ENCODE results near the gene LPP.

LPP gene

GRCh38 chr3:188529228-188529627 is 375.3 kb downstream of the LPP start:
- Histone ChIP-seq H3K56ac (ENCODE audit: low read length) (no peak overlapping the region), H3K23ac (ENCODE audit: low read length) (no peak overlapping the region), H2AK5ac (ENCODE audit: low read length) (no peak overlapping the region), H3K79me1 (ENCODE audit: low read length) (no peaks in the 10 kb centered on the region), H2BK120ac (ENCODE audit: low read depth, low read length) (no peak overlapping the region), H3K18ac (ENCODE audit: low read length) (no peak overlapping the region), H3K27ac (ENCODE audit: low read depth, low read length) (no peak overlapping the region), H3K4me3 (ENCODE audit: low read length) (no peak overlapping the region), H3K36me3 (ENCODE audit: control insufficient read depth, insufficient read depth, low read length) (no peaks in the 10 kb centered on the region), H3K4ac (ENCODE audit: low read depth, low read length) (no peak overlapping the region), H2BK5ac (ENCODE audit: low read length) (no peak overlapping the region), H3K4me1 (ENCODE audit: control insufficient read depth, low read depth, low read length) (no peaks in the 10 kb centered on the region), H3K4me2 (ENCODE audit: low read length) (no peak overlapping the region), H3K9ac (ENCODE audit: low read length) (no peak overlapping the region), H3K27me3 (ENCODE audit: insufficient read depth, low read length, poor library complexity) (no peaks in the 10 kb centered on the region), H2BK15ac (replicated peaks; ENCODE audit: low read depth) (no peak overlapping the region), H3K79me2 (ENCODE audit: control insufficient read depth, insufficient read depth, low read length) (no peaks in the 10 kb centered on the region), H4K5ac (ENCODE audit: low read length) (no peak overlapping the region), H4K8ac (ENCODE audit: low read depth, low read length) (no peak overlapping the region)
- no CpG with 5 or more reads among the region's 3 CpGs for WGBS (ENCODE audit: extremely low coverage, insufficient coverage, low lambda C conversion rate)
- no peak for DNase-seq

GRCh38 chr3:188530226-188530625 is 376.3 kb downstream of the LPP start:
- Histone ChIP-seq H2AK5ac (ENCODE audit: low read length) (no peak overlapping the region), H2BK5ac (ENCODE audit: low read length) (no peak overlapping the region), H3K27ac (ENCODE audit: low read depth, low read length) (no peak overlapping the region), H3K56ac (ENCODE audit: low read length) (no peak overlapping the region), H3K18ac (ENCODE audit: low read length) (no peak overlapping the region), H3K79me1 (ENCODE audit: low read length) (no peaks in the 10 kb centered on the region), H3K9ac (ENCODE audit: low read length) (no peak overlapping the region), H2BK15ac (replicated peaks; ENCODE audit: low read depth) (no peak overlapping the region), H4K5ac (ENCODE audit: low read length) (no peak overlapping the region), H3K4ac (ENCODE audit: low read depth, low read length) (no peak overlapping the region), H2BK120ac (ENCODE audit: low read depth, low read length) (no peak overlapping the region), H3K79me2 (ENCODE audit: control insufficient read depth, insufficient read depth, low read length) (no peaks in the 10 kb centered on the region), H4K8ac (ENCODE audit: low read depth, low read length) (no peak overlapping the region), H3K36me3 (ENCODE audit: control insufficient read depth, insufficient read depth, low read length) (no peaks in the 10 kb centered on the region), H3K4me1 (ENCODE audit: control insufficient read depth, low read depth, low read length) (no peaks in the 10 kb centered on the region), H3K4me3 (ENCODE audit: low read length) (no peak overlapping the region), H3K23ac (ENCODE audit: low read length) (no peak overlapping the region), H3K27me3 (ENCODE audit: insufficient read depth, low read length, poor library complexity) (no peaks in the 10 kb centered on the region), H3K4me2 (ENCODE audit: low read length) (no peak overlapping the region)
- no peak for DNase-seq
- no CpG with 5 or more reads among the region's 2 CpGs for WGBS (ENCODE audit: extremely low coverage, insufficient coverage, low lambda C conversion rate)

GRCh38 chr3:188531210-188531609 is 377.3 kb downstream of the LPP start:
- Histone ChIP-seq H2BK5ac (ENCODE audit: low read length) (no peak overlapping the region), H3K4me3 (ENCODE audit: low read length) (no peak overlapping the region), H4K8ac (ENCODE audit: low read depth, low read length) (no peak overlapping the region), H2BK15ac (replicated peaks; ENCODE audit: low read depth) (no peak overlapping the region), H3K4ac (ENCODE audit: low read depth, low read length) (no peak overlapping the region), H2AK5ac (ENCODE audit: low read length) (no peak overlapping the region), H3K27ac (ENCODE audit: low read depth, low read length) (no peak overlapping the region), H3K27me3 (ENCODE audit: insufficient read depth, low read length, poor library complexity) (no peaks in the 10 kb centered on the region), H3K36me3 (ENCODE audit: control insufficient read depth, insufficient read depth, low read length) (no peaks in the 10 kb centered on the region), H3K4me2 (ENCODE audit: low read length) (no peak overlapping the region), H3K4me1 (ENCODE audit: control insufficient read depth, low read depth, low read length) (no peaks in the 10 kb centered on the region), H3K79me1 (ENCODE audit: low read length) (no peaks in the 10 kb centered on the region), H3K18ac (ENCODE audit: low read length) (no peak overlapping the region), H3K56ac (ENCODE audit: low read length) (no peak overlapping the region), H3K79me2 (ENCODE audit: control insufficient read depth, insufficient read depth, low read length) (no peaks in the 10 kb centered on the region), H3K23ac (ENCODE audit: low read length) (no peak overlapping the region), H3K9ac (ENCODE audit: low read length) (no peak overlapping the region), H4K5ac (ENCODE audit: low read length) (no peak overlapping the region), H2BK120ac (ENCODE audit: low read depth, low read length) (no peak overlapping the region)
- DNase-seq, result no peak

GRCh38 chr3:188533172-188533571 is 379.2 kb downstream of the LPP start:
- H4K8ac ChIP-seq (ENCODE audit: low read depth, low read length), result no peak overlapping the region

GRCh38 chr3:188533612-188534357 is 379.8 kb downstream of the LPP start:
- Histone ChIP-seq H4K5ac (ENCODE audit: low read length) (no peak overlapping the region), H3K18ac (ENCODE audit: low read length) (no peak overlapping the region), H3K79me2 (ENCODE audit: control insufficient read depth, insufficient read depth, low read length) (no peaks in the 10 kb centered on the region), H4K8ac (ENCODE audit: low read depth, low read length) (no peak overlapping the region), H3K36me3 (ENCODE audit: control insufficient read depth, insufficient read depth, low read length) (no peaks in the 10 kb centered on the region), H2AK5ac (ENCODE audit: low read length) (no peak overlapping the region), H3K79me1 (ENCODE audit: low read length) (no peaks in the 10 kb centered on the region), H3K4ac (ENCODE audit: low read depth, low read length) (no peak overlapping the region), H3K27ac (ENCODE audit: low read depth, low read length) (no peak overlapping the region), H3K9ac (ENCODE audit: low read length) (no peak overlapping the region), H3K56ac (ENCODE audit: low read length) (no peak overlapping the region), H2BK120ac (ENCODE audit: low read depth, low read length) (no peak overlapping the region), H2BK5ac (ENCODE audit: low read length) (no peak overlapping the region), H2BK15ac (replicated peaks; ENCODE audit: low read depth) (no peak overlapping the region), H3K4me1 (ENCODE audit: control insufficient read depth, low read depth, low read length) (no peaks in the 10 kb centered on the region), H3K27me3 (ENCODE audit: insufficient read depth, low read length, poor library complexity) (no peaks in the 10 kb centered on the region), H3K4me2 (ENCODE audit: low read length) (no peak overlapping the region), H3K4me3 (ENCODE audit: low read length) (no peak overlapping the region), H3K23ac (ENCODE audit: low read length) (no peak overlapping the region)
- no CpG with 5 or more reads among the region's 4 CpGs for WGBS (ENCODE audit: extremely low coverage, insufficient coverage, low lambda C conversion rate)
- DNase-seq, result no peak

More at GRCh38 chr3:188533172-188533571, 379.2 kb downstream of the LPP start:
- no CpG with 5 or more reads among the region's 1 CpG for WGBS (ENCODE audit: extremely low coverage, insufficient coverage, low lambda C conversion rate)
- no peak overlapping the region for H3K4me2 ChIP-seq (ENCODE audit: low read length)
- DNase-seq, result no peak
- H2BK5ac ChIP-seq (ENCODE audit: low read length), result no peak overlapping the region
- no peak overlapping the region for H2AK5ac ChIP-seq (ENCODE audit: low read length)
- H3K79me2 ChIP-seq (ENCODE audit: control insufficient read depth, insufficient read depth, low read length), result no peaks in the 10 kb centered on the region
- H3K4ac ChIP-seq (ENCODE audit: low read depth, low read length), result no peak overlapping the region
- H3K23ac ChIP-seq (ENCODE audit: low read length), result no peak overlapping the region
- H2BK120ac ChIP-seq (ENCODE audit: low read depth, low read length), result no peak overlapping the region
- H3K27ac ChIP-seq (ENCODE audit: low read depth, low read length), result no peak overlapping the region
- no peaks in the 10 kb centered on the region for H3K79me1 ChIP-seq (ENCODE audit: low read length)
- no peaks in the 10 kb centered on the region for H3K36me3 ChIP-seq (ENCODE audit: control insufficient read depth, insufficient read depth, low read length)
- no peak overlapping the region for H4K5ac ChIP-seq (ENCODE audit: low read length)
- H3K4me1 ChIP-seq (ENCODE audit: control insufficient read depth, low read depth, low read length), result no peaks in the 10 kb centered on the region
- H3K4me3 ChIP-seq (ENCODE audit: low read length), result no peak overlapping the region
- H3K9ac ChIP-seq (ENCODE audit: low read length), result no peak overlapping the region
- H2BK15ac ChIP-seq (replicated peaks; ENCODE audit: low read depth), result no peak overlapping the region
- H3K18ac ChIP-seq (ENCODE audit: low read length), result no peak overlapping the region
- H3K27me3 ChIP-seq (ENCODE audit: insufficient read depth, low read length, poor library complexity), result no peaks in the 10 kb centered on the region
- H3K56ac ChIP-seq (ENCODE audit: low read length), result no peak overlapping the region

GRCh38 chr3:188534633-188535032 is 380.7 kb downstream of the LPP start:
- Histone ChIP-seq H3K56ac (ENCODE audit: low read length) (no peak overlapping the region), H2BK15ac (replicated peaks; ENCODE audit: low read depth) (no peak overlapping the region), H4K5ac (ENCODE audit: low read length) (no peak overlapping the region), H3K27me3 (ENCODE audit: insufficient read depth, low read length, poor library complexity) (no peaks in the 10 kb centered on the region), H3K4me1 (ENCODE audit: control insufficient read depth, low read depth, low read length) (no peaks in the 10 kb centered on the region), H3K9ac (ENCODE audit: low read length) (no peak overlapping the region), H3K4ac (ENCODE audit: low read depth, low read length) (no peak overlapping the region), H2BK120ac (ENCODE audit: low read depth, low read length) (no peak overlapping the region), H3K23ac (ENCODE audit: low read length) (no peak overlapping the region), H3K79me1 (ENCODE audit: low read length) (no peaks in the 10 kb centered on the region), H3K4me2 (ENCODE audit: low read length) (no peak overlapping the region), H3K18ac (ENCODE audit: low read length) (no peak overlapping the region), H3K36me3 (ENCODE audit: control insufficient read depth, insufficient read depth, low read length) (no peaks in the 10 kb centered on the region), H3K79me2 (ENCODE audit: control insufficient read depth, insufficient read depth, low read length) (no peaks in the 10 kb centered on the region), H3K4me3 (ENCODE audit: low read length) (no peak overlapping the region), H2BK5ac (ENCODE audit: low read length) (no peak overlapping the region), H3K27ac (ENCODE audit: low read depth, low read length) (no peak overlapping the region), H4K8ac (ENCODE audit: low read depth, low read length) (no peak overlapping the region), H2AK5ac (ENCODE audit: low read length) (no peak overlapping the region)
- no peak for DNase-seq
- WGBS (ENCODE audit: extremely low coverage, insufficient coverage, low lambda C conversion rate), result no CpG with 5 or more reads among the region's 1 CpG
